Fibroblast of lung (primary cell): Measurements from ENCODE around the gene MAMDC4.
"Not testable (repeated sequence)": the region's sequence is repeated elsewhere in the genome, so short reads cannot be mapped to it uniquely, and the experiment has no call there.

Experiments used
- CTCF ChIP-seq, 2 donors: IDR thresholded peaks in 1 of 2; conservative IDR thresholded peaks in 1 of 2; 1 replicate in 1 of 2; 2 replicates in 1 of 2; pipeline ENCODE4 v1.5.1; 2011 to 2012; ENCODE audit warnings: low read length in 2 of 2, control low read depth in 1 of 2, inconsistent platforms in 1 of 2, low read depth in 1 of 2, mild to moderate bottlenecking in 1 of 2
- EZH2 ChIP-seq: IDR thresholded peaks from 2 replicates; pipeline ENCODE4 v1.5.1; 2012; ENCODE audit warnings: low read length, control low read depth, mild to moderate bottlenecking; ENCODE audit errors: missing control alignments

DNA sequence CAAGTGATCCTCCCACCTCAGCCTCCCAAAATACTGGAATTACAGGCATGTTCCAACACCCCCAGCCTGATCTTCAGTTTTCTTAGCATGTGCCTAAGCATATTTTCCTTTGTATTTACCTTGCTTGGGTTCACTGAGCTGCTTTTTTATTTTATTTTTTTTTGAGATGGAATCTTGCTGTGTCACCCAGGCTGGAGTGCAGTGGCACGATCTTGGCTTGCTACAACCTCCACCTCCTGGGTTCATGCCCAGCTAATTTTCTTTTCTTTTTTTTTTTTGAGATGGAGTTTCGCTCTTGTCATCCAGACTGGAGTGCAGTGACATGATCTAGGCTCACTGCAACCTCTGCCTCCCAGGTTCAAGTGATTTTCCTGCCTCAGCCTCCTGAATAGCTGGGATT, 17.5 kb downstream of the MAMDC4 start:
- TF ChIP-seq CTCF (conservative IDR thresholded peaks at IDR 0.05 in 1 of 2, IDR thresholded peaks at IDR 0.05 in 1 of 2; ENCODE audit: low read depth in 1 of 2, low read length in 2 of 2); EZH2: not testable (repeated sequence)
